Middle frontal gyrus (tissue), 1 donor: ENCODE data around the gene RPEL1.
"Not testable (repeated sequence)": the region's sequence is repeated elsewhere in the genome, so short reads cannot be mapped to it uniquely, and the experiment has no call there.

ENCODE experiments used
- DNase-seq: peaks from one replicate; pipeline ENCODE4 v3.0.0-alpha.2; 2015; ENCODE audit warnings: low spot score; ENCODE audit errors: extremely low spot score

RPEL1 gene

DNA sequence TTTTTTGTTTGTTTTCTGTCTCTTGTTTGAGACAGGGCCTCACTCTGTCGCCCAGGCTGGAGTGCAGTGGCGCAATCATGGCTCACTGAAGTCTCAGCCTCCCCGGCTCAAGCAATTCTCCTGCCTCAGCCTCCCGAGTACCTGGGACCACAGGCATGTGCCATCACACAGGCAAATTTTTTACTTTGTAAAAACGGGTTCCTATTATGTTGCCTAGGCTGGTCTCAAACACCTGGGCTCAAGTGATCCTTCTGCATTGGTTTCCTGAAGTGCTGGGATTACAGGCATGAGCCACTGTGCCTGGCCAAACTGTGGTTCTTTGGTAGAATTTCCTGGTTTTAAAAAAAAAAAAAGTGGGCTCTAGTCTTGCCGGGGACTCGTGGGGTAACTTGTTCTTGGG is at the start of gene RPEL1:
Gene RPEL1, plus strand, starts transcription at position 301 of the 400 bp plus-strand sequence. CDS start 110 bp downstream, outside the sequence.
- DNase-seq, result not testable (repeated sequence)

DNA sequence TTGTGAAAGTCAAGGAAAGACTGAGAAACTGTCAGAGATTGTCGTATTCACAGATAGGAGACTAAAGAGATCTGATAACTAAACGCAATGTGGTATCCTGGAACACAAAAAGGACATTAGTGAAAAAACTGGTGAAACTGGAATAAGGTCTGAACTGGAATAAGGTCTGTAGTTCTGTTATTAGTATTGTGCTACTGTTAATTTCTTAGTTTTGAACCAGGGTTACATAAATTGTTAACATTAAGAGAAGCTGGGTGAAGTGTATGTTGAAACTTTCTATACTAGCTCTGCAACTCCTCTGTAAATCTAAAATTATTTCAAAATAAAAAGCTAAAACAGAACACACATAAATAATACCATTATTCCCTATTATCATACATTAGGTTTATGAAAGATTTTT is 49.2 kb upstream of the RPEL1 start:
- DNase-seq, result no peak

- no peak for DNase-seq
Measured at GRCh38 chr10:103197174-103197573, 48.5 kb upstream of the RPEL1 start.

DNA sequence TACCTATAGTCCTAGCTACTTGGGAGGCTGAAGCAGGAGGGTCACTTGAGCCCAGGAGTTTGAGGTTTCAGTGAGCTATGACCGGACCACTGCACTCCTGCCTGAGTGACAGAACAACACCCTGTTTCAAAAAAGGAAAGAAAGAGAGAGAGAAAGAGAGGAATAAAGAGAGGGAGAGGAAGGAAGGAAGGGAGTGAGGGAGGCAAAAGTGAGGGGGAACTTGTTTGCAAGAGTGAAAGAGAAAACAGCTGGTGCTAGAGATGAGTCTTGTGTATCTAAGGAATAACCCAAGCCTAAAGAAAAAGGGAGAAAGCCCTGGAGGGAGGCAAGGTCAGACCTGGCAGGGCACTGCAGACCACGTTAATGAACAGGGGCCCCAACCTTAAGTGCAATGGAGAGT is 47.8 kb upstream of the RPEL1 start:
- no peak for DNase-seq

DNA sequence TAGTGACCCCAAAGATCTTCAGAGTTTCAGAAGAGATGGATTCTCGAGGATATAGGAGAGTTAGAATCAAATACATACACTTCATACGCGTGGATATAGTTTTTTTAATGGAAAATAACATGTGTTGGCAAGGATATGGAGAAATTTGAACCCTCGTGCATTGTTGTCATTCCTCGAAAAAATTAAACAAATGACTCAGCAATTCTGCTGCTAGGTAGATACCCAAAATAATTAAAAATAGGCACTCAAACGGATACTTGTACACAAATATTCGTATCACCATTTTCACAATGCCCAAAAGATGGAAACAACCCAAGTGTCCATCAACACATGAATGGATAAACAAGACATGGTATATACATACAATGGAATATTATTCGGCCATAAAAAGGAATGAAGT is 47.0 kb upstream of the RPEL1 start:
- DNase-seq, result no peak

GRCh38 chr10:103199488-103199887 is 46.2 kb upstream of the RPEL1 start:
- no peak for DNase-seq

GRCh38 chr10:103202319-103202718 is 43.4 kb upstream of the RPEL1 start:
- no peak for DNase-seq

DNA sequence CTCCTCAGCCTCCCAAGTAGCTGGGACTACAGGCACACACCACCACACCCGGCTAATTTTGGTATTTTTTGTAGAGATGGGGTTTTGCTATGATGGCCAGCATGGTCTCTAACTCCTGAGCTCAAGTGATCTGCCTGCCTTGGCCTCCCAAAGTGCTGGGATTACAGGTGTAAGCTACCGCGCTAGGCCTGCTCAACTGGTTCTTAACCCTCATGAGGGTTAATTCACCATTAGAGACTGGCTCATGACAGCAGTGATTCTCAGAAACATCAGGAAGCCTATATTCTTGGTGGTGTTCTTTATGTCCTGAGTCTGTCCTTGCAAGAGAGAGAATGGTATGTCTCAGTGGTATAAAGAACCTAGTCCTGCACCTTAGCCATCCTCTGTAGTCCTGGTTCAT is 42.2 kb upstream of the RPEL1 start:
- no peak for DNase-seq

GRCh38 chr10:103204353-103205255 is 41.1 kb upstream of the RPEL1 start:
- DNase-seq, result no peak

DNA sequence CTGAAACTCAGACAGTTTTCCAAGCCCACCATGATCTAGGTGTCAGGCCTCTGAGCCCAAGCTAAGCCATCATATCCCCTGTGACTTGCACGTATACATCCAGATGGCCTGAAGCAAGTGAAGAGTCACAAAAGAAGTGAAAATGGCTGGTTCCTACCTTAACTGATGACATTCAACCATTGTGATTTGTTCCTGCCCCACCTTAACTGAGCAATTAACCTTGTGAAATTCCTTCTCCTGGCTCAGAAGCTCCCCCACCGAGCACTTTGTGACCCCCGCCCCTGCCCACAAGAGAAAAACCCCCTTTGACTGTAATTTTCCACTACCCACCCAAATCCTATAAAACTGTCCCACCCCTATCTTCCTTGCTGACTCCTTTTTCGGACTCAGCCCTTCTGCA is 40.3 kb upstream of the RPEL1 start:
- DNase-seq, result not testable (repeated sequence)

DNA sequence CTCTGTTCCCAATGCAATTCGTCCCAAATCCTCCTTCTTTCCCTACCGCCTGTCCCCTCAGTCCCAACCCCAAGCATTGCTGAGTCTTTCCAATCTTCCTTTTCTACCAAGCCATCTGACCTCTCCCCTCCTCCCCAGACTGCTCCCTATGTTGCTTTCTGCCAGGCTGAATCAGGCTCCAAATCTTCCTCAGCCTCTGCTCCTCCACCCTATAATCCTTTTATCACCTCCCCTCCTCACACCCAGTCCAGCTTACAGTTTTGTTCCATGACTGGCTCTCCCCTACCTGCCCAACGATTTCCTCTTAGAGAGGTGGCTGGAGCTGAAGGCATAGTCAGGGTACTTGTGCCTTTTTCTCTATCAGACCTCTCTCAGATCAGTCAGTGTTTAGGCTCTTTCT is 39.0 kb upstream of the RPEL1 start:
- DNase-seq, result not testable (repeated sequence)

DNA sequence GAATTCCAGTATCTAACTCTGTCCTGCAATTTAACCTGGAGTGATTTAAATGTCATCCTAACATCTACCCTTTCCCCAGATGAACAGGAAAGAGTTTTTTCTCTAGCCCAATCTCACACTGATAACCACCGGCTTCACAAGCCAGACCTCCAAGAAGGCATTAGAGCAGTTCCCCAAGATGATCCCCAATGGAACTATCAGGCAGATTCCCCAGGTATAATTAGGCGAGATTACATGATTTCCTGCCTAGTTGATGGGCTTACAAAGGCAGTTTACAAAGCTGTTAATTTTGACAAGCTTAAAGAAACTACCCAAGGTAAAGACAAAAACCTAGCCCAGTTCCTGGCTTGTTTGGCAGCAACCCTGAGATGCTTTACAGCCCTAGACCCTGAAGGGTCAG is 38.5 kb upstream of the RPEL1 start:
- no peak for DNase-seq

DNA sequence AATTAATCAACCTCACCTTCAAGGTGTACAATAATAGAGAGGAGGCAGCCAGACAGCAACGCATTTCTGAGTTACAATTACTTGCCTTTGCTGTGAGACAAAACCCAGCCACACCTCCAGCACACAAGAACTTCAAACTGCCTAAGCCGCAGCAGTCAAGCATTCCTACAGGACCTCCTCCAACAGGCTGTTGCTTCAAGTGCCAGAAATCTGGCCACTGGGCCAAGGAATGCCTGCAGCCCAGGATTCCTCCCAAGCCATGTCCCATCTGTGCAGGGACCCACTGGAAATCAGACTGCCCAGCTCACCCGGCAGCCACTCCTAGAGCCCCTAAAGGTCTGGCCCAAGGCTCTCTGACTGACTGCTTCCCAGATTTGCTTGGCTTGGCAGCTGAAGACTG is 38.0 kb upstream of the RPEL1 start:
- DNase-seq, result not testable (repeated sequence)

DNA sequence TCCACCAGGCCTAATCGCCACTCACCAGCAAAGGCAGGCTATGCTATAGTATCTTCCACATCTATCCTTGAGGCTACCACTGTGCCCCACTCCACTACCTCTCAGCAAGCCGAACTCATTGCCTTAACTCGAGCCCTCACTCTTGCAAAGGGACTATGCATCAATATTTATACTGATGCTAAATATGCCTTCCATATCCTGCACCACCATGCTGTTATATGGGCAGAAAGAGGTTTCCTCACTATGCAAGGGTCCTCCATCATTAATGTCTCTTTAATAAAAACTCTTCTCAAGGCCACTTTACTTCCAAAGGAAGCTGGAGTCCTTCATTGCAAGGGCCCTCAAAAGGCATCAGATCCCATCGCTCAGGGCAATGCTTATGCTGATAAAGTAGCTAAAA is 35.4 kb upstream of the RPEL1 start:
- DNase-seq, result not testable (repeated sequence)

GRCh38 chr10:103215601-103216000 is 30.1 kb upstream of the RPEL1 start:
- DNase-seq, result no peak

DNA sequence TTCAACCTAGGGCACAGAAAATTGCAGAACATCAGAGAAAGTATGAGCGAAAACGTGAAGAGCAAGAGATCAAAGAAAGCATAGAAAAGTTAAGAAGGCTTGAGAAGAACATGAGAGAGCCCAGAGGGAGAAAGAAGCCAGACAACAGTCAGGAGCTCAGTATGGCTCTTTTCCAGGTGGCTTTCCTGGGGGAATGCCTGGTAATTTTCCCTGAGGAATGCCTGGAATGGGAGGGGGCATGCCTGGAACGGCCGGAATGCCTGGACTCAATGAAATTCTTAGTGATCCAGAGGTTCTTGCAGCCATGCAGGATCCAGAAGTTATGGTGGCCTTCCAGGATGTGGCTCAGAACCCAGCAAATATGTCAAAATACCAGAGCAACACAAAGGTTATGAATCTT is 29.3 kb upstream of the RPEL1 start:
- not testable (repeated sequence) for DNase-seq

DNA sequence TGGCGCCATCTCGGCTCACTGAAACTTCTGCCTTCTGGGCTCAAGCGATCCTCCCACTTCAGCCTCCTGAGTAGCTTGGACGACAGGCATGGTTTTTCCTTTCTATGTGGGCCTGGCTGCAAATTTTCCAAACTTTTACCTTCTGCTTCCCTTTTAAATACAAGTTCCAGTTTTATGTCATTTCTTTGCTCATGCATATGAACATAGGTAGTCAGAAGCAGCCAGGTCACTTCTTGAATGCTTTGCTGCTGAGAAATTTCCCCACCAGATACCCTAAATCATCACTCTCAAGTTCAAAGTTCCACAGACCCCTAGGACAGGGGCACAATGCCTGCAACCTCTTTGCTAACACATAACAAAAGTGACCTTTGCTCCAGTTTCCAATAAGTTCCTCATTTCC is 21.6 kb upstream of the RPEL1 start:
- no peak for DNase-seq

- DNase-seq, result not testable (repeated sequence)
Measured at GRCh38 chr10:103224721-103225120, 21.0 kb upstream of the RPEL1 start.

GRCh38 chr10:103225939-103226338 is 19.7 kb upstream of the RPEL1 start:
- DNase-seq, result no peak

- DNase-seq, result no peak
Measured at GRCh38 chr10:103227416-103227815, 18.3 kb upstream of the RPEL1 start.

DNA sequence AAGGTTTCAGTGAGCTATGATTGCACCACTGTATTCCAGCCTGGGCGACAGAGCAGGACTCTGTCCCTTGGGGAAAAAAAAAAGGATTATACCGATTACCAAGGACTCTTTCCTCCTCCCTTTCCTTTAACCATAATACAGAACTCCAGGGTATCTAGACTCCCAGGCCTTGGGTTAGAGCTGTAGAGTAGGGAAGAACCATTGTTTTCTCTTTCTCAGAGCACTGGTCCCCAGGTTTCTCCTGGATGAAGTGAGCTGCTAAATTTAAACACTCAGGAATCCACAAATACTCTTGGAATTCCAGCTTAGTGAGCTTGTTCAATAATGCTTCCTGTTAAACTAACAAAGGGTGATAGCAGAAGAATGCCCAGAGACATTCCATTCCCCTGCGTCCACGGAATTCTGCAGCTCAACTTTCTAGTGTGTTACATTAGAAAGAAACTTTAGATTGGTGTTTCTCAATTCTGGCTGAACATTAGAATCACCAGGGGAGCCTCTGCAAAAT is 14.6 kb upstream of the RPEL1 start:
- DNase-seq, result no peak

GRCh38 chr10:103232131-103232673 is 13.5 kb upstream of the RPEL1 start:
- no peak for DNase-seq
